Endothelial cell of umbilical vein (primary cell): ENCODE data around the gene SELENOF. TPM values are rescaled to one million over a fixed set of nuclear protein-coding genes. Genes with fewer than 3 reads are reported as not detected.

Source experiments
- BruUV-seq: library from RNA; stranded (reverse); fragments of 400-500 nt; replicated peaks from 2 replicates; lab custom pipeline; 2021; lab: Mats Ljungman, UMichigan
- CTCF ChIA-PET: fragments of 300-600, 350-600 bp; sonication (Branson Sonifier 250); formaldehyde crosslinking; loops from one replicate; lab custom pipeline; 2021; ENCODE audit warnings: antibody characterized with exemption, inconsistent platforms; lab: Charles Lee
- POLR2A ChIA-PET: fragments of 300-600, 350-600 bp; sonication (Branson Sonifier 250); formaldehyde crosslinking; loops from one replicate; lab custom pipeline; 2021; ENCODE audit warnings: antibody characterized with exemption, inconsistent platforms; lab: Charles Lee
- DNase-seq: peaks from one replicate; pipeline ENCODE4 v3.0.0-alpha.2; 2011; ENCODE audit warnings: low read depth, low spot score
- FAIRE-seq: peaks from 2 replicates; lab custom pipeline; 2011; peaks lifted over from hg19 to GRCh38; lab: Jason Lieb, UNC
- H2AFZ ChIP-seq: 2 replicates; pipeline ENCODE4 v1.6.0; 2012; ENCODE audit warnings: low read depth, low read length, control low read depth, inconsistent platforms
- H3K27ac ChIP-seq: 2 replicates; pipeline ENCODE4 v1.5.1; 2011; ENCODE audit warnings: low read depth, mild to moderate bottlenecking, control low read depth, low read length, moderate library complexity; ENCODE audit not compliant: insufficient read depth
- H3K27me3 ChIP-seq, 2 experiments: 2 replicates each; pipeline versions ENCODE4 v1.6.0 to v1.6.1; 2011; ENCODE audit warnings: low read length in 2 of 2, mixed read lengths in 1 of 2; ENCODE audit not compliant: control insufficient read depth in 2 of 2, insufficient read depth in 2 of 2
- H3K36me3 ChIP-seq, 2 experiments: 2 replicates in 1 of 2; 3 replicates in 1 of 2; pipeline ENCODE4 v1.5.1; 2011; ENCODE audit warnings: low read length in 2 of 2, mild to moderate bottlenecking in 1 of 2, moderate library complexity in 1 of 2; ENCODE audit not compliant: control insufficient read depth in 2 of 2, insufficient read depth in 2 of 2; ENCODE audit errors: extremely low read depth in 1 of 2
- H3K4me1 ChIP-seq: 3 replicates; pipeline ENCODE4 v1.5.1; 2011; ENCODE audit warnings: mild to moderate bottlenecking, low read length; ENCODE audit not compliant: control insufficient read depth, insufficient read depth; ENCODE audit errors: extremely low read depth
- H3K4me2 ChIP-seq: 2 replicates; pipeline ENCODE4 v1.6.1; 2011; ENCODE audit warnings: low read length, control low read depth, mixed read lengths; ENCODE audit not compliant: insufficient read depth
- H3K4me3 ChIP-seq, 3 experiments: fragments of 200-600 bp in 1 of 3; sonication (generic), shearing (Covaris generic) in 1 of 3; replicated peaks in 1 of 3; 2 replicates each; pipeline ENCODE4 v1.5.1; 2011 to 2016; ENCODE audit warnings: control low read depth in 3 of 3, low read length in 3 of 3, mild to moderate bottlenecking in 2 of 3, inconsistent platforms in 1 of 3, low read depth in 1 of 3, moderate library complexity in 1 of 3; ENCODE audit not compliant: insufficient read depth in 1 of 3
- H3K79me2 ChIP-seq: 2 replicates; pipeline ENCODE4 v1.6.0; 2012; ENCODE audit warnings: low read length, inconsistent platforms; ENCODE audit not compliant: control insufficient read depth, insufficient read depth
- H3K9ac ChIP-seq: replicated peaks from 2 replicates; pipeline ENCODE3; 2011; ENCODE audit warnings: low read length, control low read depth; ENCODE audit not compliant: insufficient read depth; ENCODE audit errors: extremely low read depth
- H3K9me1 ChIP-seq: replicated peaks from 3 replicates; pipeline ENCODE4 v1.6.0; 2011; ENCODE audit warnings: mild to moderate bottlenecking, low read length; ENCODE audit not compliant: control insufficient read depth, insufficient read depth; ENCODE audit errors: extremely low read depth
- H3K9me3 ChIP-seq: replicated peaks from 2 replicates; pipeline ENCODE4 v1.5.1; 2012; ENCODE audit warnings: low read length, inconsistent platforms; ENCODE audit not compliant: control insufficient read depth, insufficient read depth
- H4K20me1 ChIP-seq: replicated peaks from 2 replicates; pipeline ENCODE3; 2011; ENCODE audit warnings: mild to moderate bottlenecking, low read length; ENCODE audit not compliant: control insufficient read depth, insufficient read depth; ENCODE audit errors: extremely low read depth
- EZH2 ChIP-seq: IDR thresholded peaks from 2 replicates; pipeline ENCODE4 v1.6.1; 2012; ENCODE audit warnings: borderline replicate concordance, low read depth, mild to moderate bottlenecking, moderate library complexity, low read length, inconsistent platforms; ENCODE audit not compliant: severe bottlenecking
- FOS ChIP-seq: IDR thresholded peaks from 2 replicates; pipeline ENCODE4 v1.6.1; 2011; ENCODE audit warnings: mild to moderate bottlenecking, low read length, moderate library complexity, borderline replicate concordance; ENCODE audit not compliant: insufficient read depth
- GATA2 ChIP-seq: IDR thresholded peaks from 2 replicates; pipeline ENCODE4 v1.7.0; 2011; ENCODE audit warnings: low read depth, mild to moderate bottlenecking, moderate library complexity, mixed read lengths, low read length; ENCODE audit not compliant: insufficient read length, insufficient read depth
- JUN ChIP-seq: IDR thresholded peaks from 2 replicates; pipeline ENCODE4 v1.6.1; 2011; ENCODE audit warnings: borderline replicate concordance, low read depth; ENCODE audit not compliant: insufficient read length, insufficient read depth
- MYC ChIP-seq: IDR thresholded peaks from one replicate; pipeline ENCODE4 v1.6.1; 2011; ENCODE audit warnings: mild to moderate bottlenecking, low read depth, low read length
- POLR2A ChIP-seq: IDR thresholded peaks from 2 replicates; pipeline ENCODE4 v1.6.1; 2012; ENCODE audit warnings: low read depth, mild to moderate bottlenecking, control low read depth, low read length
- POLR2AphosphoS5 ChIP-seq: IDR thresholded peaks from 2 replicates; pipeline ENCODE4 v1.6.1; 2012; ENCODE audit warnings: low read depth, mild to moderate bottlenecking, control low read depth, low read length, moderate library complexity; ENCODE audit not compliant: insufficient read depth
- dilution Hi-C: fragments of 300-500 bp; cut with MboI; formaldehyde crosslinking; loops from one replicate; pipeline ENCODE4 v1.15.0; 2019; ENCODE audit warnings: low sequenced_read_pairs; ENCODE audit not compliant: extremely low pct_ligation_motif_present
- intact Hi-C: fragments of 100-400 bp; cut with micrococcal nuclease; formaldehyde crosslinking; loops from one replicate; pipeline ENCODE4 v1.10.0; 2022
- polyA plus RNA-seq, 4 experiments: library from polyadenylated mRNA; depleted of rRNA in 3 of 4; stranded (reverse) in 3 of 4; unstranded in 1 of 4; fragments of >200 nt; gene quantifications; 2 replicates each; pipeline versions ENCODE4 v1.2.1 to v1.2.3, GENCODE V29; 2011 to 2012; ENCODE audit warnings: missing spikeins in 1 of 4
- total RNA-seq: library from RNA; stranded (reverse); gene quantifications from 2 replicates; pipeline ENCODE4 v1.2.3, GENCODE V29; 2021
- TF ChIP-seq, protein P1 (sequence below), 2 donors: IDR thresholded peaks; 1 replicate in 1 of 2; 2 replicates in 1 of 2; pipeline ENCODE4 v1.5.1; 2011; ENCODE audit warnings: low read length in 2 of 2, mild to moderate bottlenecking in 2 of 2, moderate library complexity in 2 of 2, control low read depth in 1 of 2, inconsistent platforms in 1 of 2, low read depth in 1 of 2; ENCODE audit not compliant: insufficient read depth in 1 of 2; ENCODE audit errors: extremely low read depth in 1 of 2
- TF ChIP-seq, protein P2 (sequence below): IDR thresholded peaks from 2 replicates; pipeline ENCODE4 v1.6.1; 2011; ENCODE audit not compliant: insufficient read depth, insufficient read length

The SELENOF gene
- total and polyA plus RNA-seq, 2 donors (not counting 3 experiments of a cell fraction or from before 2014, with no cell fraction given): 102 to 202 TPM

DNA sequence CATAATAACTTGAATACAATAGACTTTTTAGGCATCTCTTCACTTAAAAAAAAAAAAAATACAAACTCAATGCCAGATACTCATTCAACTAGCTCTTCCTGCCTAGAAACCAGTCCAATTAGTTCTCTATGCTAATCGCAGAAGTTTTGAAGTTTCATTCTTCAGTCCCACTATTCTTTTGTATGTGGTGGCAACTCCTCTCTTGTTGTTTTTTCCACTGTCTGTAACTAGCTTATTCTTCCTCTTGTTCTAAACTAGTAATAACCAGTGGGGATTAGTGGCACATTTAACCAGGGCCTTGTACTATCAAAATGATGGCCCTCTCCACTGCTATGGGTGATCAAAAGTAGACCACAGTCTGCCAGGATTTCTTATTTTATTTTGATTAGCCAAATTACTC is 52.5 kb downstream of the SELENOF start:
- H3K27ac ChIP-seq: no peak overlapping the region
- DNase-seq (no peak), FAIRE-seq (no peak)
- H2AFZ ChIP-seq: no peak overlapping the region
- dilution Hi-C loops: no loop called here
- no peaks in the 10 kb centered on the region for H4K20me1 ChIP-seq
- H3K9me3 ChIP-seq: no peaks in the 10 kb centered on the region
- peaks cover 2% of the 10 kb centered on the region for H3K79me2 ChIP-seq
- H3K9me1 ChIP-seq: no peaks in the 10 kb centered on the region
- H3K9ac ChIP-seq: no peak overlapping the region
- BruUV-seq: no TSS peak
- H3K36me3 ChIP-seq: peaks cover 0 to 4% of the 10 kb centered on the region in 2 experiments
- ChIA-PET POLR2A (no interaction called here), CTCF (interaction anchor here (0.7 to 1.7 kb wide), 4 partner anchors 13 to 81 kb away, joined by 3 to 4 read pairs (median 4); no protein-coding TSS in a partner anchor)
- TF ChIP-seq GATA2: no peak
- no peak for TF ChIP-seq JUN
- no peak for TF ChIP-seq POLR2AphosphoS5
- TF ChIP-seq, protein P1, sequence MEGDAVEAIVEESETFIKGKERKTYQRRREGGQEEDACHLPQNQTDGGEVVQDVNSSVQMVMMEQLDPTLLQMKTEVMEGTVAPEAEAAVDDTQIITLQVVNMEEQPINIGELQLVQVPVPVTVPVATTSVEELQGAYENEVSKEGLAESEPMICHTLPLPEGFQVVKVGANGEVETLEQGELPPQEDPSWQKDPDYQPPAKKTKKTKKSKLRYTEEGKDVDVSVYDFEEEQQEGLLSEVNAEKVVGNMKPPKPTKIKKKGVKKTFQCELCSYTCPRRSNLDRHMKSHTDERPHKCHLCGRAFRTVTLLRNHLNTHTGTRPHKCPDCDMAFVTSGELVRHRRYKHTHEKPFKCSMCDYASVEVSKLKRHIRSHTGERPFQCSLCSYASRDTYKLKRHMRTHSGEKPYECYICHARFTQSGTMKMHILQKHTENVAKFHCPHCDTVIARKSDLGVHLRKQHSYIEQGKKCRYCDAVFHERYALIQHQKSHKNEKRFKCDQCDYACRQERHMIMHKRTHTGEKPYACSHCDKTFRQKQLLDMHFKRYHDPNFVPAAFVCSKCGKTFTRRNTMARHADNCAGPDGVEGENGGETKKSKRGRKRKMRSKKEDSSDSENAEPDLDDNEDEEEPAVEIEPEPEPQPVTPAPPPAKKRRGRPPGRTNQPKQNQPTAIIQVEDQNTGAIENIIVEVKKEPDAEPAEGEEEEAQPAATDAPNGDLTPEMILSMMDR (IDR thresholded peaks at IDR 0.05; ENCODE audit: extremely low read depth in 1 of 2, insufficient read depth in 1 of 2, low read depth in 1 of 2, low read length in 2 of 2): no peak
- TF ChIP-seq FOS: no peak
- no peak for TF ChIP-seq EZH2
- TF ChIP-seq, protein P2, sequence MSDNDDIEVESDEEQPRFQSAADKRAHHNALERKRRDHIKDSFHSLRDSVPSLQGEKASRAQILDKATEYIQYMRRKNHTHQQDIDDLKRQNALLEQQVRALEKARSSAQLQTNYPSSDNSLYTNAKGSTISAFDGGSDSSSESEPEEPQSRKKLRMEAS: no peak
- TF ChIP-seq MYC: no peak
- no peak for TF ChIP-seq POLR2A
- H3K27me3 ChIP-seq: no peaks in the 10 kb centered on the region
- no peak overlapping the region for H3K4me3 ChIP-seq
- H3K4me2 ChIP-seq: no peak overlapping the region
- H3K4me1 ChIP-seq: no peaks in the 10 kb centered on the region
- intact Hi-C loops: no loop called here
